HG03025 (cell line): Measurements from ENCODE around the gene DRC7.

Experiments used
- ATAC-seq: cut with Tn5 transposase; IDR thresholded peaks from one replicate; pipeline ENCODE4 v1.9.1; 2021; ENCODE audit warnings: mild to moderate bottlenecking, moderate library complexity; ENCODE audit not compliant: unreplicated experiment, low FRiP score

Gene DRC7

GRCh38 chr16:57747496-57747895, 52.9 kb downstream of the DRC7 start:
- no peak for ATAC-seq

DNA sequence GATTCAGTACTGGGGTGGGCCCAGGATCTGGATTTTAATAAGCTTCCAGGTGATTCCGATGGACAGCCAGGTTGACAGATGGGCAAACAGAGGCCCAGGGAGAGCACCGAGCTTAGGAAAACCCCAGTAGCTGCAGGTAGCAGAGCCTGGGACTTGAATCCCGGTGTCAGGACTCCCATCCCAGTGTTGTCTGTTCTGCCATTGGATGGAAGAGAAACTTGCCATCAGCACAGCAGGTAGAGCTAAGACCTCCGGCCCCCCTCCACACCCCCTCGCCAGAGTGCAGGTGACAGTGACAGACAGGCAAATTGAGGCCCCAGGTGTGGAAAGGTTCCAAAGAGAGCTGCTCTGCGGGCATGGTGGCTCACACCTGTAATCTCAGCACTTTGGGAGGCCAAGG, 53.4 kb downstream of the DRC7 start:
- ATAC-seq = no peak

- ATAC-seq = no peak
Measured at GRCh38 chr16:57748596-57748995, 54.0 kb downstream of the DRC7 start.

- no peak for ATAC-seq
Measured at GRCh38 chr16:57749101-57749692, 54.6 kb downstream of the DRC7 start.

DNA sequence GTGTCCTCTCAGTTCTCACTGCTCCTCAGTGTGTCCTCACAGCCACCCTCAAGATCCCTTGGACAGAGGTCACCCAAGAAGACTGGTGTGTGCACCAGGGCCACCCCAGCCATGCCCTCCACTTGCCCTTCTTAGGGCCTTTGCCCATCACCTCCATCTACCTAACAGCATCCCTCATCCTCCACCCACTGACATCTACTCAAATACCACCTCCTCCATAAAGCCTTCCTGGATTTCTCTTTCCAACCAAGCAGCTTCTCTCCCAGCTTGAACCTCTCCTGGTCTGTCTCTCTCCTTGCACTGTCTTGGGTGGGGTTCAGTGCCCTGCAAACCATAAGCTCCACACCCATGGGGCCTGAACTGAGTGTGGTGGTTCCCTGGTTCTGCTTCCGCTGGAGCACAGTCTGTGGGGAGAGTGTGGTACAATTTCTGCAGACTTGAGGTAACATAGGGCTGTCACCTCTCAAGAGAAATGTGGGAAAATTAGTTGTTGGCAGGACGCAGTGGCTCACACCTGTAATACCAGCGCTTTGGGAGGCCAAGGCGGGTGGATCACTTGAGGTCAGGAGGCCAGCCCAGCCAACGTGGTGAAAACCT, 55.3 kb downstream of the DRC7 start:
- ATAC-seq = no peak

DNA sequence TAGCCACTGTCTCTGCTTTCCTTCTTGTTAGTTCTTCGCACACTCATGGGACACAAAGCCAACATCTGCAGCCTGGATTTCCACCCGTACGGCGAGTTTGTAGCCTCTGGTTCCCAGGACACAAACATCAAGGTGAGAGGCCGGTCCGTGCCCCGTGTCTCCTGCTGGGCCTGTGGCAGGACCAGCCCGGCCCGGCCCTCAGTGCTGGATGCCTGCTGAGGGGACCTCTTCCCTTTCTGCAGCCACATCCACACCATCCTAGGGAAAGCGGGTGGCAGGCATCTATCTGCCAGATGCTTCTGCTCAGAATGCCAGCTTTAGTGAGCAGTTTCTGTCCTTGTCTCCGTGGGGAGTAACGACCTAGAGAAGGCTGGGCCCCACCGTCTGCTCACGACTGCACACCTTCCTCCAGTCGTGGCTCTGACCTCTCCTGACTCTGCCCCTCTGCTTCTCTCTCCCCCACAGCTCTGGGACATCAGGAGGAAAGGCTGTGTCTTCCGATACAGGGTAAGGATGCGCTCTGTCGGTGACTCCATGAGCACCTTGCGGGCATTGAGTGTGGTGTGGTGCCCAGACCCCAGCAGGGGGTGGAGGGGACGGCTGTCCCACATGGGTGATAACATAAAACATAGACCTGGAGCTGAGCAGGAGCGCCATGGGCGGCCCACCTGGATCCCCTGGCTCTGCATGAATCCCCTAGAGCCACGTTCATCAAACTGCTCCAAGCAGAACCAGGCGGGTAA, 56.4 kb downstream of the DRC7 start:
- ATAC-seq = no peak

GRCh38 chr16:57751539-57752202, 57.1 kb downstream of the DRC7 start:
- ATAC-seq = no peak

- no peak for ATAC-seq
Measured at GRCh38 chr16:57752203-57752580, 57.6 kb downstream of the DRC7 start.

GRCh38 chr16:57752581-57753447, 58.2 kb downstream of the DRC7 start:
- ATAC-seq = no peak

- no peak for ATAC-seq
Measured at GRCh38 chr16:57753448-57754353, 59.1 kb downstream of the DRC7 start.

DNA sequence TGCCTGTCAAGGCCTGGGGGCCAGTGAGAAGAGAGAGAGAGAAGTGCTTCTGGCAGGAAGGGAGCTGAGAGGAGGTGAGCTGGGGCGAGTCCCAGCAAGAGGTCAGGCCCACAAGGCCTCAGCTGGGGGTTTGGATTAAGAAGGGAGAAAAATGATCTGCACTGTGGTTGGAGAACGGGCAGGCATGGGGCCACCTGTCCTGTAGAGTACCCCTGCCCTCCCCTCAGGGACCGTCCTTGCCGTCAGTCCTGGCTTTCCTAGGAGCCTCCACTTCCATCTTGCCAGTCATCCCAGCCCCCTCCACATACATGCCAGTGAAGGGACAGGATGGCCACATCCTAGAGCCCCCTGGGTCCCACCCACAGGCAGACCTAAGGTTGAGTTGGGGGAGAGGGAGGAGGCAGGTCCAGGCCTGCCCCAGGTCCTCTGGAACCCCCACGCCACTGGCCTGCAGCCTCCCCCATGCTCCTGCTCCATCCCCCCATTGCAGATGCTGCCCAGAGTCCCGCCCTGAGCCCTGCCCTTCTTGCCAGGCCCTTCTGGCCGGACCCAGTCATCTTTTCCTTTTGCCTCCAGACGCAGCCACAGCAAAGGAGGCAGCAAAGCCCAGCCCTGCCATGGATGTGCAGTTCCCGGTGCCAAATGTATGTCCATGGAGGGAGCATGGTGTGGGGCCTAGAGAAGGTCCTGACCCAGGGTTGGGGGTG, 59.9 kb downstream of the DRC7 start:
- ATAC-seq = no peak

DNA sequence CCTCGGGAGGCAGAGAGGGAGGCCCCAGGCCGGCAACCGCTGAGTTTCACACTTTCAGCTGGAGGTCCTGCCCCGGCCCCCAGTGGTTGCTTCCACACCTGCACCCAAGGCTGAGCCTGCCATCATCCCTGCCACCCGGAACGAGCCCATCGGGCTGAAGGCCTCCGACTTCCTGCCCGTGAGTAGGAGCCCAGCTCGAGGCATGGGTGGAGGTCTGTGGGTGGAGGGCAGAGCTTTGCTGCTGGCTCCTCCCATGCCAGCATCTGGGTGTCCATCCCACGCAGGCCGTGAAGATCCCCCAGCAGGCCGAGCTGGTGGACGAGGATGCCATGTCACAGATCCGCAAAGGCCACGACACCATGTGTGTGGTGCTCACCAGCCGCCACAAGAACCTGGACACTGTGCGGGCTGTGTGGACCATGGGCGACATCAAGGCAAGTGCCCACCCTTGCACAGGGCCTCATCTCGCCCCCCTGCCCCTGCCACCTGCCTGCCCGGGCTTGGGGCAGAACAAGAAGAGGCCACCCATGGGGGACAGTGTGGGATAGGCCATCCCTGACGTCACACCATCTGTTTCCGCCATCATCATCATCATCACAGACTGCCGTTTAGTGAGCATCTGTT, 60.6 kb downstream of the DRC7 start:
- no peak for ATAC-seq

DNA sequence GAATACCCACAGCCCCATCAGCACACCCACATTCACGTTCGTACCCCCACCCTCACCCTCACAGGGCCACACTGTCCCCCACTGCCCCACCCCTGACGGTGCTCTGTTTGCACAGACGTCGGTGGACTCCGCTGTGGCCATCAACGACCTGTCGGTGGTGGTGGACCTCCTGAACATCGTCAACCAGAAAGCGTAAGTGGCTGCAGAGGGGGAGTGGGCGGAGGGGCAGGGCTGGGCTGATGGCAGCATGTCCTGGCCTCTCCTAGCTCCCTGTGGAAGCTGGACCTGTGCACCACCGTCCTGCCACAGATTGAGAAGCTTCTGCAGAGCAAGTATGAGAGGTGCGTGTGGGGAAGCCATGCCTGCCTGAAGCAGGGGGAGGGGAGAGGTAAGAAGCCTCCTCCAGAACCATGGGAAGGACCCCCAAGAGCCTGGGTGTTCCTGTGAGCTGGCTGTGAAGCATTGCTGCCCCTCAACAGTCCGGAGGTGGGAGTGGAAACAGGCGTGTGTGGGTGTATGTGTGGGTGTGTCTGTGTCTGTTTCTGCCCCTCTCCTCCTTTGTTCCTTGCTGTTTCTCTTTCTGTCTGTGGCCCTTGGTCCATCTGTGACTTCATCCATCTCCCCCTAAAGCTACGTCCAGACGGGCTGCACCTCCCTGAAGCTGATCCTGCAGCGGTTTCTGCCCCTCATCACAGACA, 61.3 kb downstream of the DRC7 start:
- no peak for ATAC-seq

DNA sequence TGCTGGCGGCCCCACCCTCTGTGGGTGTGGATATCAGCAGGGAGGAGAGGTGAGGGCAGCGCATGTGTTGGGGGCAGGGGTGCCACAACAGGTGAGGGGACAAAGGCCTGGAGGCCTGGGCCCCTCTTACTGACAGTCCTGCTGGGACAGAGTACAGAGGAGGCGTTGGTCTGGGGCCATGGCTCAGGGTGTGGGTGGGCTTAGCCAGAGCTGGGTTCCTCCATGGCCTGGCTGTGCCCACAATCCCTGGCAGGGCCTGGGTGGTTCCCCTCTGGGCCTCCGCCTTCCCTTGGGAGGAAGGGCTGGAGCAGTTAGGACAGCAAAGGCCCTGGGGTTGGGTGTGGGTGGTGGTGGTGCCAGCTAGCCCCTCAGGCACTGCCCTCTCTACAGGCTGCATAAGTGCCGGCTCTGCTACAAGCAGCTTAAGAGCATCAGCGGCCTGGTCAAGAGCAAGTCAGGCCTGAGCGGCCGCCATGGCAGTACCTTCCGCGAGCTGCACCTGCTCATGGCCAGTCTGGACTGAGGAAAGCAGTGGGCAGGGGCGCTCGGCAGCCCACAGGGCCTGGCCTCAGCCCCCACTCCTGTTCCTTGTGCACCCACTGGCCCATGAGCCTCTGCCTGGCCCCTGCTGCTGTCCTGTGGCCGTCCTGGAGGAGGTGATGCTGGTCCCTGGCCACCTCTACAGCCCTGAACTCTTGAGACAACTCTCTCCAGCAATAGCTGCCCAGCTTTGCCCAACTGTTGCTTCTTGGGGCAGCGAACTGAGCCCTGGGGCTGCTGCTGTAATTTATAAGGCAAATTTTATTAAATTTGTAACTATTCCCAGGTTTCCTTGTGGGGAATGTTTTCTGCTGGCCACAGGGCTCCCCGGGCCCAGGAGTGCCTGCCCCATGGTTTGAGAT, 62.1 kb downstream of the DRC7 start:
- no peak for ATAC-seq

- peak; percentile 72 for ATAC-seq
Measured at GRCh38 chr16:57757326-57757786, 62.8 kb downstream of the DRC7 start.

DNA sequence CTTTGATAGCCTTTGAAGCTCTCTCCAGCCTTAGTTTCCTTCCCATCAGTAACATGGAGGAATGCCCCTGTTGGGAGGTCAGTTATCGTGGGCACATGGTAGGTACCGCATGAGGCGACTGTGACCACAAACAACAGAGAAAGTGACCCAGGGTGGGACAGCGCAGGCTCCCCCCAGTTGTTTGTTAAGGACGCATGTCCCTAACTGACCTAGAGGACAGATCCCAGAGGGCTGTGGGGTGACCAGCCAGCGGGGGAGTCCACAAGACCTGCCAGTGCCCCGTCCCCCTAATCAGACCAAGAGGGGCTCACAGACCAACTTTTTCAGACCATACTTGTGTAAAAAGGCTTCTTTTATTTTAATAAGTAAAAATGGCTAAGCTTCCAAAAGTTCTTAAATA, 63.3 kb downstream of the DRC7 start:
- ATAC-seq = no peak
